ENCODE data around the gene CAMTA1.

CAMTA1 gene

DNA sequence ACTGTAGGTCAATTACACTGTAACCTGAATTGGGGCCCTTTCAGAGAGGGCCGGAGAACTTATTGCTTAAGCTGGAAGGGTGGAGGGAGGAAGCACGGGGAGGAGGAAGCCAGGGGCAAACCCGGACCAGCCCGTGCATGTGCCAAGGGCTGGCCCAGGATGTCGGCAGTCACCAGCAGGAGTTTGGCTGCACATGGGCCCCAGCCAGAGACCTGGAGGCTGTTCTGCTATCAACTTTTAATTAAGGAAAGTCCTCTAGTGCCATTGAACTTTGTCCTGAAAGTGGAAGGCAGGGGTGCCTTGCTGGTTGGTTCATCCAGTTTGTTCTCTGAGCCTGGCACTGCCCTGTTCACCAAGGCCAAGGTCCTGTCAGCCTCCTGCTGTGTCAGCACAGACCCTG, 785.1 kb downstream of the CAMTA1 start:
- Histone ChIP-seq H3K36me3 (ENCODE audit: control insufficient read depth in 2 of 2, insufficient read depth in 1 of 2, low read length in 2 of 2) (no peaks in the 10 kb centered on the region), H3K9me3 (ENCODE audit: control insufficient read depth, insufficient read depth, low read depth, low read length) (no peaks in the 10 kb centered on the region), H3K4me3 (ENCODE audit: low read depth, low read length) (no peak overlapping the region), H3K4me1 (ENCODE audit: control insufficient read depth, insufficient read depth, low read length) (no peaks in the 10 kb centered on the region), H3K27ac (ENCODE audit: extremely low read depth, low read depth, low read length) (no peak overlapping the region)
- TF ChIP-seq ZBTB17 (tag by site-specific recombination; IDR thresholded peaks at IDR 0.05) (no peak), ZNF48 (tag by site-specific recombination; IDR thresholded peaks at IDR 0.05) (no peak), ZNF2 (tag by site-specific recombination; IDR thresholded peaks at IDR 0.05) (no peak), ZNF830 (tag by site-specific recombination; IDR thresholded peaks at IDR 0.05; ENCODE audit: low read depth) (no peak), ZEB2 (tag by site-specific recombination; IDR thresholded peaks at IDR 0.05) (no peak), TCF7L2 (IDR thresholded peaks at IDR 0.05; ENCODE audit: borderline replicate concordance, low read depth, low read length) (no peak), ZNF837 (tag by site-specific recombination; IDR thresholded peaks at IDR 0.05) (no peak), ZNF555 (tag by site-specific recombination; conservative IDR thresholded peaks at IDR 0.05) (no peak), GFI1B (tag by site-specific recombination; IDR thresholded peaks at IDR 0.05) (no peak)
- TF ChIP-seq, protein P1, sequence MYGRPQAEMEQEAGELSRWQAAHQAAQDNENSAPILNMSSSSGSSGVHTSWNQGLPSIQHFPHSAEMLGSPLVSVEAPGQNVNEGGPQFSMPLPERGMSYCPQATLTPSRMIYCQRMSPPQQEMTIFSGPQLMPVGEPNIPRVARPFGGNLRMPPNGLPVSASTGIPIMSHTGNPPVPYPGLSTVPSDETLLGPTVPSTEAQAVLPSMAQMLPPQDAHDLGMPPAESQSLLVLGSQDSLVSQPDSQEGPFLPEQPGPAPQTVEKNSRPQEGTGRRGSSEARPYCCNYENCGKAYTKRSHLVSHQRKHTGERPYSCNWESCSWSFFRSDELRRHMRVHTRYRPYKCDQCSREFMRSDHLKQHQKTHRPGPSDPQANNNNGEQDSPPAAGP (tag by site-specific recombination; IDR thresholded peaks at IDR 0.05): no peak
- TF ChIP-seq, protein P2, sequence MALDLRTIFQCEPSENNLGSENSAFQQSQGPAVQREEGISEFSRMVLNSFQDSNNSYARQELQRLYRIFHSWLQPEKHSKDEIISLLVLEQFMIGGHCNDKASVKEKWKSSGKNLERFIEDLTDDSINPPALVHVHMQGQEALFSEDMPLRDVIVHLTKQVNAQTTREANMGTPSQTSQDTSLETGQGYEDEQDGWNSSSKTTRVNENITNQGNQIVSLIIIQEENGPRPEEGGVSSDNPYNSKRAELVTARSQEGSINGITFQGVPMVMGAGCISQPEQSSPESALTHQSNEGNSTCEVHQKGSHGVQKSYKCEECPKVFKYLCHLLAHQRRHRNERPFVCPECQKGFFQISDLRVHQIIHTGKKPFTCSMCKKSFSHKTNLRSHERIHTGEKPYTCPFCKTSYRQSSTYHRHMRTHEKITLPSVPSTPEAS (tag by site-specific recombination; IDR thresholded peaks at IDR 0.05): no peak
- TF ChIP-seq, protein P3, sequence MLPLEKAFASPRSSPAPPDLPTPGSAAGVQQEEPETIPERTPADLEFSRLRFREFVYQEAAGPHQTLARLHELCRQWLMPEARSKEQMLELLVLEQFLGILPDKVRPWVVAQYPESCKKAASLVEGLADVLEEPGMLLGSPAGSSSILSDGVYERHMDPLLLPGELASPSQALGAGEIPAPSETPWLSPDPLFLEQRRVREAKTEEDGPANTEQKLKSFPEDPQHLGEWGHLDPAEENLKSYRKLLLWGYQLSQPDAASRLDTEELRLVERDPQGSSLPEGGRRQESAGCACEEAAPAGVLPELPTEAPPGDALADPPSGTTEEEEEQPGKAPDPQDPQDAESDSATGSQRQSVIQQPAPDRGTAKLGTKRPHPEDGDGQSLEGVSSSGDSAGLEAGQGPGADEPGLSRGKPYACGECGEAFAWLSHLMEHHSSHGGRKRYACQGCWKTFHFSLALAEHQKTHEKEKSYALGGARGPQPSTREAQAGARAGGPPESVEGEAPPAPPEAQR (tag by site-specific recombination; IDR thresholded peaks at IDR 0.05): no peak
- CTCF ChIA-PET: no interaction called here
- POLR2A ChIA-PET: no interaction called here

DNA sequence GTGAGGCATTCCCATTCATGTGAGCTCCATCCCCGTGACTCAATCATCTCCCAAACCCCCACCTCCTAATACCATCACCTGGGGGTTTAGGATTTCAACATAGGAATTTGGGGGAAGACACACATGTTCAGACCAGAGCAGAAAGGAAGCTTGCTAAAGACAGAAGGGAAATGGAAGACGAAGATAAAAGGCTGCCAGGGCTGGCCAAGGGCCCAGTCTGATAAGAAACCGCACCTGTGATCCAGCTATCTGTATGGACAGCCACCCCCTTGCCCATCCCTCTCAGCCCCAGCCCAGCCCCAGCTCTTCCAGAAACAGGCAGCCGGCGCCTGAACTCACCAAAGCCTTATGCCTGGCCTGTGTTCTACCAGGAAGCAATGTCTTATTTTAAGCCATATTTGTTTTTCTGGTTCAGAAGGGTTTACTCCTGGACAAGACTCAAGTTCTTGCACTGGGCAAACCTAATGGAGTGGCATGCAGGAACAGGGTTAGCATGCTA, 787.4 kb downstream of the CAMTA1 start:
- CTCF ChIA-PET: interaction anchor here (0.8 to 1.9 kb wide), 2 partner anchors 10 to 12 kb away, joined by 7 to 11 read pairs; no protein-coding TSS in a partner anchor
- no peaks in the 10 kb centered on the region for H3K4me1 ChIP-seq (ENCODE audit: control insufficient read depth, insufficient read depth, low read length)
- H3K36me3 ChIP-seq (ENCODE audit: control insufficient read depth in 2 of 2, insufficient read depth in 1 of 2, low read length in 2 of 2): no peaks in the 10 kb centered on the region
- POLR2A ChIA-PET: no interaction called here
- no peaks in the 10 kb centered on the region for H3K9me3 ChIP-seq (ENCODE audit: control insufficient read depth, insufficient read depth, low read depth, low read length)
- no peak overlapping the region for H3K27ac ChIP-seq (ENCODE audit: extremely low read depth, low read depth, low read length)
- no peak overlapping the region for H3K4me3 ChIP-seq (ENCODE audit: low read depth, low read length)
- TF ChIP-seq, protein P4, sequence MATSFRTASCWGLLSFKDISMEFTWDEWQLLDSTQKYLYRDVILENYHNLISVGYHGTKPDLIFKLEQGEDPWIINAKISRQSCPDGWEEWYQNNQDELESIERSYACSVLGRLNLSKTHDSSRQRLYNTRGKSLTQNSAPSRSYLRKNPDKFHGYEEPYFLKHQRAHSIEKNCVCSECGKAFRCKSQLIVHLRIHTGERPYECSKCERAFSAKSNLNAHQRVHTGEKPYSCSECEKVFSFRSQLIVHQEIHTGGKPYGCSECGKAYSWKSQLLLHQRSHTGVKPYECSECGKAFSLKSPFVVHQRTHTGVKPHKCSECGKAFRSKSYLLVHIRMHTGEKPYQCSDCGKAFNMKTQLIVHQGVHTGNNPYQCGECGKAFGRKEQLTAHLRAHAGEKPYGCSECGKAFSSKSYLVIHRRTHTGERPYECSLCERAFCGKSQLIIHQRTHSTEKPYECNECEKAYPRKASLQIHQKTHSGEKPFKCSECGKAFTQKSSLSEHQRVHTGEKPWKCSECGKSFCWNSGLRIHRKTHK (tag by site-specific recombination; IDR thresholded peaks at IDR 0.05): no peak
- no peak for TF ChIP-seq ZBTB7A (tag by site-specific recombination; IDR thresholded peaks at IDR 0.05; ENCODE audit: low read depth)
- TF ChIP-seq ZNF510 (tag by site-specific recombination; IDR thresholded peaks at IDR 0.05; ENCODE audit: insufficient replicate concordance): no peak
- TF ChIP-seq ZNF121 (tag by site-specific recombination; IDR thresholded peaks at IDR 0.05): no peak
- TF ChIP-seq, protein P5, sequence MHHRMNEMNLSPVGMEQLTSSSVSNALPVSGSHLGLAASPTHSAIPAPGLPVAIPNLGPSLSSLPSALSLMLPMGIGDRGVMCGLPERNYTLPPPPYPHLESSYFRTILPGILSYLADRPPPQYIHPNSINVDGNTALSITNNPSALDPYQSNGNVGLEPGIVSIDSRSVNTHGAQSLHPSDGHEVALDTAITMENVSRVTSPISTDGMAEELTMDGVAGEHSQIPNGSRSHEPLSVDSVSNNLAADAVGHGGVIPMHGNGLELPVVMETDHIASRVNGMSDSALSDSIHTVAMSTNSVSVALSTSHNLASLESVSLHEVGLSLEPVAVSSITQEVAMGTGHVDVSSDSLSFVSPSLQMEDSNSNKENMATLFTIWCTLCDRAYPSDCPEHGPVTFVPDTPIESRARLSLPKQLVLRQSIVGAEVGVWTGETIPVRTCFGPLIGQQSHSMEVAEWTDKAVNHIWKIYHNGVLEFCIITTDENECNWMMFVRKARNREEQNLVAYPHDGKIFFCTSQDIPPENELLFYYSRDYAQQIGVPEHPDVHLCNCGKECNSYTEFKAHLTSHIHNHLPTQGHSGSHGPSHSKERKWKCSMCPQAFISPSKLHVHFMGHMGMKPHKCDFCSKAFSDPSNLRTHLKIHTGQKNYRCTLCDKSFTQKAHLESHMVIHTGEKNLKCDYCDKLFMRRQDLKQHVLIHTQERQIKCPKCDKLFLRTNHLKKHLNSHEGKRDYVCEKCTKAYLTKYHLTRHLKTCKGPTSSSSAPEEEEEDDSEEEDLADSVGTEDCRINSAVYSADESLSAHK (tag by site-specific recombination; IDR thresholded peaks at IDR 0.05): no peak
- TF ChIP-seq, protein P6, sequence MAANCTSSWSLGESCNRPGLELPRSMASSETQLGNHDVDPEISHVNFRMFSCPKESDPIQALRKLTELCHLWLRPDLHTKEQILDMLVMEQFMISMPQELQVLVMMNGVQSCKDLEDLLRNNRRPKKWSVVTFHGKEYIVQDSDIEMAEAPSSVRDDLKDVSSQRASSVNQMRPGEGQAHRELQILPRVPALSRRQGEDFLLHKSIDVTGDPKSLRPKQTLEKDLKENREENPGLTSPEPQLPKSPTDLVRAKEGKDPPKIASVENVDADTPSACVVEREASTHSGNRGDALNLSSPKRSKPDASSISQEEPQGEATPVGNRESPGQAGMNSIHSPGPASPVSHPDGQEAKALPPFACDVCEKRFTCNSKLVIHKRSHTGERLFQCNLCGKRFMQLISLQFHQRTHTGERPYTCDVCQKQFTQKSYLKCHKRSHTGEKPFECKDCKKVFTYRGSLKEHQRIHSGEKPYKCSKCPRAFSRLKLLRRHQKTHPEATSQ (tag by site-specific recombination; IDR thresholded peaks at IDR 0.05): no peak
- TF ChIP-seq, protein P7, sequence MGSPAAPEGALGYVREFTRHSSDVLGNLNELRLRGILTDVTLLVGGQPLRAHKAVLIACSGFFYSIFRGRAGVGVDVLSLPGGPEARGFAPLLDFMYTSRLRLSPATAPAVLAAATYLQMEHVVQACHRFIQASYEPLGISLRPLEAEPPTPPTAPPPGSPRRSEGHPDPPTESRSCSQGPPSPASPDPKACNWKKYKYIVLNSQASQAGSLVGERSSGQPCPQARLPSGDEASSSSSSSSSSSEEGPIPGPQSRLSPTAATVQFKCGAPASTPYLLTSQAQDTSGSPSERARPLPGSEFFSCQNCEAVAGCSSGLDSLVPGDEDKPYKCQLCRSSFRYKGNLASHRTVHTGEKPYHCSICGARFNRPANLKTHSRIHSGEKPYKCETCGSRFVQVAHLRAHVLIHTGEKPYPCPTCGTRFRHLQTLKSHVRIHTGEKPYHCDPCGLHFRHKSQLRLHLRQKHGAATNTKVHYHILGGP (tag by site-specific recombination; IDR thresholded peaks at IDR 0.05): no peak
- TF ChIP-seq ZNF416 (tag by site-specific recombination; IDR thresholded peaks at IDR 0.05): no peak
- TF ChIP-seq ZNF157 (tag by site-specific recombination; IDR thresholded peaks at IDR 0.05): no peak
- TF ChIP-seq KLF7 (tag by site-specific recombination; IDR thresholded peaks at IDR 0.05; ENCODE audit: borderline replicate concordance): no peak
- no peak for TF ChIP-seq OVOL3 (tag by site-specific recombination; IDR thresholded peaks at IDR 0.05)
- no peak for TF ChIP-seq ZIC2 (tag by site-specific recombination; IDR thresholded peaks at IDR 0.05)

Data from HEK293 (cell line).